Hippocampal formation (tissue), 2 donors: ENCODE data around the gene ZNF184.
A peak's percentile ranks its signal among the peaks of the same experiment; 100 is the strongest.
"Not testable (repeated sequence)": the region's sequence is repeated elsewhere in the genome, so short reads cannot be mapped to it uniquely, and the experiment has no call there.

Experiments used
- DNase-seq, 2 donors: peaks; one replicate each; lab custom pipeline; 2025; lab: John Stamatoyannopoulos, UW

Gene ZNF184

GRCh38 chr6:27424851-27425250 lies 48.1 kb downstream of the ZNF184 start:
- DNase-seq: not testable (repeated sequence)

GRCh38 chr6:27422651-27423332 lies 50.1 kb downstream of the ZNF184 start:
- no peak for DNase-seq

GRCh38 chr6:27419363-27419762 lies 53.5 kb downstream of the ZNF184 start:
- no peak for DNase-seq

GRCh38 chr6:27415898-27416297 lies 57.0 kb downstream of the ZNF184 start:
- DNase-seq: no peak

GRCh38 chr6:27414996-27415395 lies 57.9 kb downstream of the ZNF184 start:
- peak in 1 of 2 donors; percentile 7 for DNase-seq

- no peak for DNase-seq
Observed at GRCh38 chr6:27414300-27414699, 58.6 kb downstream of the ZNF184 start.

- no peak for DNase-seq
Observed at GRCh38 chr6:27407153-27407814, 65.6 kb downstream of the ZNF184 start.

- no peak for DNase-seq
Observed at GRCh38 chr6:27406085-27406484, 66.8 kb downstream of the ZNF184 start.

- no peak for DNase-seq
Observed at GRCh38 chr6:27400877-27401642, 71.8 kb downstream of the ZNF184 start.
